Measurements from ENCODE around the gene C1orf216. TPM values are rescaled to one million over a fixed set of nuclear protein-coding genes. Genes with fewer than 3 reads are reported as not detected.

The C1orf216 gene
- total and polyA plus RNA-seq, 10 of the 15 experiments (the other 5 are each of a cell fraction or from before 2014, with no cell fraction given): 2.9 to 17.2 (median 11.3) TPM

GRCh38 chr1:35718492-35719336, at the start of gene C1orf216 (continued):
- no peak for TF ChIP-seq ZBTB40 (IDR thresholded peaks at IDR 0.05; ENCODE audit: borderline replicate concordance)
- no peak for TF ChIP-seq TCF12 (IDR thresholded peaks at IDR 0.05; ENCODE audit: low read depth, low read length)
- no peak for TF ChIP-seq RBBP5 (conservative IDR thresholded peaks at IDR 0.05)
- TF ChIP-seq CBX5 (IDR thresholded peaks at IDR 0.05; ENCODE audit: low read depth): no peak
- no peak for TF ChIP-seq ZZZ3 (IDR thresholded peaks at IDR 0.05; ENCODE audit: control insufficient read depth, insufficient read length, low read depth)
- no peak for TF ChIP-seq SIX5 (IDR thresholded peaks at IDR 0.05; ENCODE audit: low read depth, low read length, severe bottlenecking)
- TF ChIP-seq SMARCA5 (IDR thresholded peaks at IDR 0.05): peak; percentile 74; the same call in 1 of the 2 replicates
- peak; percentile 17 for TF ChIP-seq BCL3 (IDR thresholded peaks at IDR 0.05; ENCODE audit: borderline replicate concordance, insufficient read depth, low read depth, low read length, poor library complexity, severe bottlenecking)
- peak; percentile 87 for TF ChIP-seq HDGF (IDR thresholded peaks at IDR 0.05)
- no peak for TF ChIP-seq FOXM1 (IDR thresholded peaks at IDR 0.05; ENCODE audit: low read depth, low read length)
- no peak for TF ChIP-seq MLLT1 (IDR thresholded peaks at IDR 0.05)
- TF ChIP-seq FOXK2 (IDR thresholded peaks at IDR 0.05): no peak
- TF ChIP-seq MXI1 (IDR thresholded peaks at IDR 0.05; ENCODE audit: low read depth, low read length): peak; percentile 78
- TF ChIP-seq HDAC2 (IDR thresholded peaks at IDR 0.05): 0 out of 2 replicates have a peak, but pooled peaks have one; percentile 63
- no peak for TF ChIP-seq CUX1 (IDR thresholded peaks at IDR 0.05; ENCODE audit: insufficient replicate concordance, low read depth, low read length)
- TF ChIP-seq NR2C1 (IDR thresholded peaks at IDR 0.05): peak; percentile 86
- no peak for TF ChIP-seq CBX3 (IDR thresholded peaks at IDR 0.05; ENCODE audit: borderline replicate concordance, low read depth)
- no peak for TF ChIP-seq NFYB (IDR thresholded peaks at IDR 0.05; ENCODE audit: insufficient read depth, low read depth, low read length)
